GM12878 (cell line): ENCODE measurements around the gene SLX9. TPM values are rescaled to one million over a fixed set of nuclear protein-coding genes. Genes with fewer than 3 reads are reported as not detected.

Source experiments
- ATAC-seq: fragments of 200-7000 bp; cut with Tn5 transposase; 3 replicates; pipeline ENCODE4 v1.9.1; 2020; ENCODE audit warnings: mild to moderate bottlenecking, moderate library complexity
- BruUV-seq: library from RNA; stranded (reverse); fragments of 400-500 nt; replicated peaks from 2 replicates; lab custom pipeline; 2021; lab: Mats Ljungman, UMichigan
- CTCF ChIA-PET: fragments of 300-600 bp; sonication (Branson Sonifier 250); formaldehyde crosslinking; extraction: SDS; loops from one replicate; lab custom pipeline; 2021; ENCODE audit warnings: inconsistent platforms; lab: Yijun Ruan, JAX
- POLR2A ChIA-PET: fragments of 350-600 bp; formaldehyde crosslinking; extraction: SDS; loops from one replicate; lab custom pipeline; 2021; ENCODE audit warnings: inconsistent platforms; lab: Charles Lee
- RAD21 ChIA-PET: fragments of 300-600 bp; sonication (Branson Sonifier 250); formaldehyde crosslinking; loops from one replicate; lab custom pipeline; 2023; ENCODE audit warnings: antibody characterized with exemption; ENCODE audit not compliant: unreplicated experiment; lab: Charles Lee
- SMC1A ChIA-PET: fragments of 300-600 bp; sonication (Branson Sonifier 250); formaldehyde crosslinking; loops from one replicate; lab custom pipeline; 2023; ENCODE audit not compliant: unreplicated experiment, uncharacterized antibody; lab: Charles Lee
- DNase-seq: peaks from one replicate; pipeline ENCODE4 v3.0.0-alpha.2; 2011; ENCODE audit warnings: low read depth, low spot score
- FAIRE-seq: peaks from 3 replicates; lab custom pipeline; 2011; peaks lifted over from hg19 to GRCh38; lab: Jason Lieb, UNC
- H2AFZ ChIP-seq: 2 replicates; pipeline ENCODE4 v1.6.0; 2011; ENCODE audit warnings: low read depth, low read length, control low read depth; ENCODE audit not compliant: control insufficient read depth
- H3K27ac ChIP-seq: 2 replicates; pipeline ENCODE4 v1.5.1; 2011; ENCODE audit warnings: control low read depth; ENCODE audit not compliant: control insufficient read depth, insufficient read depth
- H3K27me3 ChIP-seq, 2 experiments: replicated peaks in 1 of 2; 2 replicates each; pipeline versions ENCODE4 v1.6.0 to v1.6.1; 2011; ENCODE audit warnings: low read length in 1 of 2; ENCODE audit not compliant: control insufficient read depth in 2 of 2, insufficient read depth in 2 of 2
- H3K36me3 ChIP-seq, 2 experiments: 2 replicates each; pipeline ENCODE4 v1.5.1; 2011; ENCODE audit warnings: low read length in 1 of 2; ENCODE audit not compliant: control insufficient read depth in 2 of 2, insufficient read depth in 2 of 2
- H3K4me1 ChIP-seq: 2 replicates; pipeline ENCODE4 v1.6.1; 2011; ENCODE audit warnings: mild to moderate bottlenecking, low read length, moderate library complexity, mixed read lengths; ENCODE audit not compliant: control insufficient read depth, insufficient read depth
- H3K4me2 ChIP-seq: 2 replicates; pipeline ENCODE4 v1.6.0; 2011; ENCODE audit warnings: control low read depth; ENCODE audit not compliant: control insufficient read depth, insufficient read depth
- H3K4me3 ChIP-seq: fragments of 200-600 bp; sonication (generic); 2 replicates; pipeline ENCODE4 v1.5.1; 2016
- H3K79me2 ChIP-seq: 2 replicates; pipeline ENCODE4 v1.6.0; 2011; ENCODE audit warnings: low read length; ENCODE audit not compliant: control insufficient read depth, insufficient read depth
- H3K9ac ChIP-seq: 2 replicates; pipeline ENCODE4 v1.8.0; 2011; ENCODE audit warnings: low read length, control low read depth, mixed read lengths; ENCODE audit not compliant: control insufficient read depth, insufficient read depth
- H3K9me3 ChIP-seq: replicated peaks from 3 replicates; pipeline ENCODE4 v1.5.1; 2011; ENCODE audit warnings: mild to moderate bottlenecking, low read length; ENCODE audit not compliant: control insufficient read depth, insufficient read depth
- H4K20me1 ChIP-seq: 2 replicates; pipeline ENCODE4 v1.6.0; 2011; ENCODE audit not compliant: control insufficient read depth, insufficient read depth
- BACH1 ChIP-seq: fragments of 450-650 bp; IDR thresholded peaks from 2 replicates; pipeline ENCODE4 v1.6.1; 2017; ENCODE audit warnings: mild to moderate bottlenecking, borderline replicate concordance
- GABPA ChIP-seq: IDR thresholded peaks from 2 replicates; pipeline ENCODE4 v1.6.1; 2014; ENCODE audit warnings: antibody characterized with exemption, low read depth, mild to moderate bottlenecking, inconsistent platforms
- IRF4 ChIP-seq: IDR thresholded peaks from 2 replicates; pipeline ENCODE4 v1.6.1; 2011; ENCODE audit warnings: low read depth, low read length
- KAT2A ChIP-seq: conservative IDR thresholded peaks from 2 replicates; pipeline ENCODE4 v1.6.1; 2011; ENCODE audit warnings: low read depth, low read length; ENCODE audit not compliant: control insufficient read depth
- MXI1 ChIP-seq: fragments of 150-350 bp; IDR thresholded peaks from 2 replicates; pipeline ENCODE4 v1.6.1; 2011; ENCODE audit warnings: low read depth, mild to moderate bottlenecking, inconsistent platforms, low read length, improper control_type of control experiment
- NBN ChIP-seq: fragments of 450-650 bp; IDR thresholded peaks from 2 replicates; pipeline ENCODE4 v1.6.1; 2016
- NRF1 ChIP-seq: conservative IDR thresholded peaks from 2 replicates; pipeline ENCODE4 v1.6.1; 2011; ENCODE audit warnings: mild to moderate bottlenecking, low read depth, low read length, improper control_type of control experiment
- POLR2AphosphoS5 ChIP-seq: IDR thresholded peaks from 2 replicates; pipeline ENCODE4 v1.6.1; 2011; ENCODE audit warnings: mild to moderate bottlenecking, low read length, inconsistent platforms
- REST ChIP-seq: IDR thresholded peaks from 2 replicates; pipeline ENCODE4 v1.6.1; 2012; ENCODE audit warnings: mild to moderate bottlenecking, low read depth, low read length
- RFX5 ChIP-seq: IDR thresholded peaks from 2 replicates; pipeline ENCODE4 v1.6.1; 2011; ENCODE audit warnings: low read depth, low read length, improper control_type of control experiment
- SIX5 ChIP-seq: IDR thresholded peaks from 2 replicates; pipeline ENCODE4 v1.6.1; 2011; ENCODE audit warnings: mild to moderate bottlenecking, low read depth, low read length, moderate library complexity; ENCODE audit not compliant: severe bottlenecking
- ZNF217 ChIP-seq: fragments of 450-650 bp; IDR thresholded peaks from 2 replicates; pipeline ENCODE4 v1.6.1; 2017; ENCODE audit warnings: antibody characterized with exemption, mild to moderate bottlenecking
- WGBS: methylation state at CpG from one replicate; pipeline ENCODE4 v1.1.6; 2016; ENCODE audit warnings: low lambda C conversion rate; ENCODE audit not compliant: insufficient replicate concordance, insufficient coverage; ENCODE audit errors: missing lambda C conversion rate; 5-methylcytosine and 5-hydroxymethylcytosine counted together
- in situ Hi-C: fragments of 300-500 bp; cut with MboI; formaldehyde crosslinking; loops from 9 replicates; pipeline ENCODE4 v1.14.3; 2018; ENCODE audit warnings: mixed read lengths
- intact Hi-C: fragments of 100-400 bp; cut with micrococcal nuclease; formaldehyde crosslinking; loops from one replicate; pipeline ENCODE4 v1.14.2; 2022; ENCODE audit not compliant: unreplicated experiment
- polyA plus RNA-seq, 11 experiments: library from polyadenylated mRNA; depleted of rRNA in 4 of 11; unstranded in 6 of 11; stranded (reverse) in 5 of 11; fragments of >200 nt; fragmentation: Nextera tagmentation in 4 of 11; fragmentation: Illumina TruSeq in 1 of 11; extraction: Ambion mirVana in 4 of 11; extraction: Trizol in 1 of 11; gene quantifications; 1 replicate in 1 of 11; 2 replicates in 10 of 11; pipeline versions ENCODE4 v1.2.1 to v1.2.3, GENCODE V29; 2011 to 2016; ENCODE audit warnings: inconsistent platforms in 2 of 11, missing spikeins in 2 of 11, low read depth in 1 of 11
- total RNA-seq, 4 experiments: library from RNA; depleted of rRNA in 3 of 4; stranded (reverse); fragments of >200 nt in 3 of 4; fragmentation: Illumina TruSeq in 1 of 4; extraction: Trizol in 1 of 4; gene quantifications; 2 replicates each; pipeline versions ENCODE4 v1.2.1 to v1.2.3, GENCODE V29; 2013 to 2021
- TF ChIP-seq, protein P1 (sequence below): fragments of 450-650 bp; IDR thresholded peaks from 2 replicates; pipeline ENCODE4 v1.6.1; 2017; ENCODE audit warnings: mild to moderate bottlenecking, moderate library complexity

Gene SLX9
- total and polyA plus RNA-seq, 10 of the 15 experiments (the other 5 are each of a cell fraction or from before 2014, with no cell fraction given) = 0.69 to 81.3 (median 33.9) TPM

GRCh38 chr21:44960141-44961092 is 20.6 kb downstream of the SLX9 start:
- POLR2A ChIA-PET = no interaction called here
- 96% methylated on average over 23 of the region's 23 CpGs for WGBS
- CTCF ChIA-PET = interaction anchor here (3.4 kb wide), 2 partner anchors 169 to 177 kb away, joined by 17 to 37 read pairs; no protein-coding TSS in a partner anchor
- RAD21 ChIA-PET = interaction anchor here (1.5 kb wide), 1 partner anchor 168 kb away, joined by 3 read pairs; no protein-coding TSS in a partner anchor
- no peak overlapping the region for H3K4me2 ChIP-seq
- BruUV-seq = no TSS peak
- no peak overlapping the region for H3K9ac ChIP-seq
- TF ChIP-seq NRF1 (no peak), REST (no peak), POLR2AphosphoS5 (no peak), ZNF217 (no peak), GABPA (no peak), KAT2A (no peak), IRF4 (no peak), MXI1 (no peak), SIX5 (no peak), BACH1 (no peak), RFX5 (no peak), NBN (no peak)
- TF ChIP-seq, protein P1, sequence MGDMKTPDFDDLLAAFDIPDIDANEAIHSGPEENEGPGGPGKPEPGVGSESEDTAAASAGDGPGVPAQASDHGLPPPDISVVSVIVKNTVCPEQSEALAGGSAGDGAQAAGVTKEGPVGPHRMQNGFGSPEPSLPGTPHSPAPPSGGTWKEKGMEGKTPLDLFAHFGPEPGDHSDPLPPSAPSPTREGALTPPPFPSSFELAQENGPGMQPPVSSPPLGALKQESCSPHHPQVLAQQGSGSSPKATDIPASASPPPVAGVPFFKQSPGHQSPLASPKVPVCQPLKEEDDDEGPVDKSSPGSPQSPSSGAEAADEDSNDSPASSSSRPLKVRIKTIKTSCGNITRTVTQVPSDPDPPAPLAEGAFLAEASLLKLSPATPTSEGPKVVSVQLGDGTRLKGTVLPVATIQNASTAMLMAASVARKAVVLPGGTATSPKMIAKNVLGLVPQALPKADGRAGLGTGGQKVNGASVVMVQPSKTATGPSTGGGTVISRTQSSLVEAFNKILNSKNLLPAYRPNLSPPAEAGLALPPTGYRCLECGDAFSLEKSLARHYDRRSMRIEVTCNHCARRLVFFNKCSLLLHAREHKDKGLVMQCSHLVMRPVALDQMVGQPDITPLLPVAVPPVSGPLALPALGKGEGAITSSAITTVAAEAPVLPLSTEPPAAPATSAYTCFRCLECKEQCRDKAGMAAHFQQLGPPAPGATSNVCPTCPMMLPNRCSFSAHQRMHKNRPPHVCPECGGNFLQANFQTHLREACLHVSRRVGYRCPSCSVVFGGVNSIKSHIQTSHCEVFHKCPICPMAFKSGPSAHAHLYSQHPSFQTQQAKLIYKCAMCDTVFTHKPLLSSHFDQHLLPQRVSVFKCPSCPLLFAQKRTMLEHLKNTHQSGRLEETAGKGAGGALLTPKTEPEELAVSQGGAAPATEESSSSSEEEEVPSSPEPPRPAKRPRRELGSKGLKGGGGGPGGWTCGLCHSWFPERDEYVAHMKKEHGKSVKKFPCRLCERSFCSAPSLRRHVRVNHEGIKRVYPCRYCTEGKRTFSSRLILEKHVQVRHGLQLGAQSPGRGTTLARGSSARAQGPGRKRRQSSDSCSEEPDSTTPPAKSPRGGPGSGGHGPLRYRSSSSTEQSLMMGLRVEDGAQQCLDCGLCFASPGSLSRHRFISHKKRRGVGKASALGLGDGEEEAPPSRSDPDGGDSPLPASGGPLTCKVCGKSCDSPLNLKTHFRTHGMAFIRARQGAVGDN = no peak
- no peaks in the 10 kb centered on the region for H3K27me3 ChIP-seq
- peaks cover 13 to 35% of the 10 kb centered on the region in 2 experiments; a peak in 3 of 4 replicates for H3K36me3 ChIP-seq
- SMC1A ChIA-PET = no interaction called here
- DNase-seq = no peak
- no peak overlapping the region for H3K27ac ChIP-seq
- no peaks in the 10 kb centered on the region; the same call in 1 of the 2 replicates for H3K79me2 ChIP-seq
- no peak for FAIRE-seq
- in situ Hi-C loops (no loop called here), intact Hi-C loops (no loop called here)
- no peak overlapping the region for H3K4me3 ChIP-seq
- no peaks in the 10 kb centered on the region; the same call in 2 of the 3 replicates for H3K9me3 ChIP-seq
- no peak overlapping the region for H2AFZ ChIP-seq
- no peak for ATAC-seq
- H3K4me1 ChIP-seq = peaks cover 4% of the 10 kb centered on the region
- no peaks in the 10 kb centered on the region; the same call in 1 of the 2 replicates for H4K20me1 ChIP-seq
